Measurements from ENCODE around the gene RALGAPA2. TPM values are rescaled to one million over a fixed set of nuclear protein-coding genes. Genes with fewer than 3 reads are reported as not detected.
A peak's percentile ranks its signal among the peaks of the same experiment; 100 is the strongest.

The RALGAPA2 gene
- polyA plus RNA-seq, 1 of the 3 experiments (the other 2 are of a cell fraction): 1.0 TPM

- no peaks in the 10 kb centered on the region for H4K20me1 ChIP-seq (ENCODE audit: insufficient read depth)
- DNase-seq: no peak
- no peak overlapping the region for H3K4me2 ChIP-seq
- no peaks in the 10 kb centered on the region for H3K9me3 ChIP-seq
- H3K79me2 ChIP-seq (ENCODE audit: insufficient read depth): no peaks in the 10 kb centered on the region
- TF ChIP-seq NFIC (IDR thresholded peaks at IDR 0.05; ENCODE audit: borderline replicate concordance) (no peak), FOXJ3 (CRISPR knock-in tag; IDR thresholded peaks at IDR 0.05) (no peak), TEAD4 (IDR thresholded peaks at IDR 0.05; ENCODE audit: borderline replicate concordance, insufficient read depth) (no peak), MEF2A (IDR thresholded peaks at IDR 0.05; ENCODE audit: borderline replicate concordance, low read depth) (no peak), ELF1 (IDR thresholded peaks at IDR 0.05) (no peak), RXRA (IDR thresholded peaks at IDR 0.05; ENCODE audit: borderline replicate concordance, low read depth) (no peak), MXI1 (IDR thresholded peaks at IDR 0.05; ENCODE audit: low read depth, low read length) (no peak), TCF12 (IDR thresholded peaks at IDR 0.05) (no peak), FOXM1 (IDR thresholded peaks at IDR 0.05; ENCODE audit: low read depth) (no peak), MAX (IDR thresholded peaks at IDR 0.05; ENCODE audit: low read depth) (no peak), NRF1 (IDR thresholded peaks at IDR 0.05; ENCODE audit: low read depth, low read length) (no peak), RFX5 (IDR thresholded peaks at IDR 0.05; ENCODE audit: low read length) (no peak), EP300 (IDR thresholded peaks at IDR 0.05; ENCODE audit: borderline replicate concordance in 1 of 2, low read depth in 1 of 2, low read length in 1 of 2) (no peak)
- WGBS (ENCODE audit: low lambda C conversion rate): 7% methylated on average over 13 of the region's 18 CpGs
- no peaks in the 10 kb centered on the region for H3K9me2 ChIP-seq
- CTCF ChIA-PET: interaction anchor here (1.4 kb wide), 1 partner anchor 228 kb away, joined by 6 read pairs; no protein-coding TSS in a partner anchor
- H3K27ac ChIP-seq (ENCODE audit: low read depth in 2 of 2, low read length in 1 of 2): no peak overlapping the region
- peaks cover 4% of the 10 kb centered on the region for H3F3A ChIP-seq (replicated peaks; ENCODE audit: insufficient read depth)
- H3K4me1 ChIP-seq (ENCODE audit: control insufficient read depth in 1 of 2, insufficient read depth in 2 of 2, low read depth in 1 of 2, low read length in 1 of 2): no peaks in the 10 kb centered on the region; a peak in 1 of 4 replicates
- H3K36me3 ChIP-seq (replicated peaks in 1 of 2; ENCODE audit: control insufficient read depth in 1 of 2, insufficient read depth in 2 of 2, low read length in 1 of 2): no peaks in the 10 kb centered on the region
- no peak overlapping the region for H2AFZ ChIP-seq (ENCODE audit: low read depth)
- H3K4me3 ChIP-seq (ENCODE audit: low read depth in 2 of 2, low read length in 1 of 2): no peak overlapping the region
- peaks cover 77% of the 10 kb centered on the region for H3K27me3 ChIP-seq (ENCODE audit: insufficient read depth)
- H3K9ac ChIP-seq: no peak overlapping the region
- POLR2A ChIA-PET: no interaction called here
These were observed 346.8 kb downstream of the RALGAPA2 start for GRCh38 chr20:20365480-20366161.

DNA sequence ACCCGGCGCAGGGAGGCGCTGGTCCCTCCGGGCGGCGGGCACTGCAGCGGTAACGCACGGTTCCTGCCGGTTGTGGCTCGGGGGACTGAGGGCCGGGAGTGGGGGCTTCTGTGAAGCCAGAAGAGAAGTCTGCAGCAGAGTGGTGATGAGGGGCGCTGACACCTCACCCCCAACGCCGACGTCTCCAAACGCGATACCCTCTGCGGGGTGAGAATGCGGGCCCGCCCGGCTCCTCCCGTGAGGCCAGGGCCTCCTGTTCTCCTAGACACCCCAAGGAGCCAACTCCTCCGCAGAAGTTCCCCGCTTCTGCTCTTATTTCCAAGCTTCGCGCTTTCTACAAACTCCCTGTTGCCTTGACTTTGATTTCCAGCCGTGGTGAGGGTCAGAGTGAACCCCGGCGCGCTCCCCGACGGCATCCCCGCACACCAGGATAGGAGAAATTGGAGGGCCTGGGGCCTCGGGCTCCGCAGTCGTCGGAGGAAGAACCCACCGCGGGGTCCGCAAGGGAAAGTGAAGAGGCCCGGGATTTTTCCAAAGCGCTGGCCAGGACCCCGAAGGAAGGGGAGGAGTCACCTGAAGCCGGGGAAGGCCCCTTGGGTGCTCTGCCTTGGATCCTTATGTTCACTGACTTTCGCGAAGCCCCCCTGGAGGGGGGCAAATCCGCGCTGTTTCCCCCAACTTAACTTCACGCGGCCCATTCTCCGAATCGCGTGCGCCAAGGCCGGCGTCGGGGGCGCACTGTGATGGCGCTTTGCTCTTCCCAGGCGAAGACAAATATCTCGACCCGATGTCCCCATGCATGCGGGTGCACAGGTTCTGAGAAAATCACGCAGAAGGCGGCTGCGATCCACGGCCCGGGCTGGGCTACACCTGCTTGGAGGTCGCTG lies 347.6 kb downstream of the RALGAPA2 start:
- POLR2A ChIA-PET: no interaction called here
- Histone ChIP-seq H3K9ac (no peak overlapping the region), H3K36me3 (replicated peaks in 1 of 2; ENCODE audit: control insufficient read depth in 1 of 2, insufficient read depth in 2 of 2, low read length in 1 of 2) (no peaks in the 10 kb centered on the region), H3K9me3 (no peaks in the 10 kb centered on the region), H3K27ac (ENCODE audit: low read depth in 2 of 2, low read length in 1 of 2) (no peak overlapping the region), H3K27me3 (ENCODE audit: insufficient read depth) (peaks cover 71% of the 10 kb centered on the region), H3K4me2 (no peak overlapping the region), H4K20me1 (ENCODE audit: insufficient read depth) (no peaks in the 10 kb centered on the region), H3K9me2 (no peaks in the 10 kb centered on the region), H3K4me1 (ENCODE audit: control insufficient read depth in 1 of 2, insufficient read depth in 2 of 2, low read depth in 1 of 2, low read length in 1 of 2) (no peaks in the 10 kb centered on the region; a peak in 1 of 4 replicates), H3K4me3 (ENCODE audit: low read depth in 2 of 2, low read length in 1 of 2) (no peak overlapping the region), H2AFZ (ENCODE audit: low read depth) (no peak overlapping the region), H3F3A (replicated peaks; ENCODE audit: insufficient read depth) (peaks cover 4% of the 10 kb centered on the region), H3K79me2 (ENCODE audit: insufficient read depth) (no peaks in the 10 kb centered on the region)
- peak; percentile 47 for DNase-seq
- CTCF ChIA-PET: no interaction called here
- TF ChIP-seq SMC3 (IDR thresholded peaks at IDR 0.05; ENCODE audit: low read depth, low read length) (no peak), GATA2 (CRISPR knock-in tag; IDR thresholded peaks at IDR 0.05) (no peak), FOSL2 (IDR thresholded peaks at IDR 0.05; ENCODE audit: borderline replicate concordance, low read depth) (no peak), MXI1 (IDR thresholded peaks at IDR 0.05; ENCODE audit: low read depth, low read length) (no peak), RFX5 (IDR thresholded peaks at IDR 0.05; ENCODE audit: low read length) (no peak), POLR2AphosphoS5 (IDR thresholded peaks at IDR 0.05; ENCODE audit: low read depth, low read length) (no peak)
- TF ChIP-seq, protein P1, sequence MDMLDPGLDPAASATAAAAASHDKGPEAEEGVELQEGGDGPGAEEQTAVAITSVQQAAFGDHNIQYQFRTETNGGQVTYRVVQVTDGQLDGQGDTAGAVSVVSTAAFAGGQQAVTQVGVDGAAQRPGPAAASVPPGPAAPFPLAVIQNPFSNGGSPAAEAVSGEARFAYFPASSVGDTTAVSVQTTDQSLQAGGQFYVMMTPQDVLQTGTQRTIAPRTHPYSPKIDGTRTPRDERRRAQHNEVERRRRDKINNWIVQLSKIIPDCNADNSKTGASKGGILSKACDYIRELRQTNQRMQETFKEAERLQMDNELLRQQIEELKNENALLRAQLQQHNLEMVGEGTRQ (IDR thresholded peaks at IDR 0.05; ENCODE audit: borderline replicate concordance, low read depth, low read length): no peak
- TF ChIP-seq, protein P2, sequence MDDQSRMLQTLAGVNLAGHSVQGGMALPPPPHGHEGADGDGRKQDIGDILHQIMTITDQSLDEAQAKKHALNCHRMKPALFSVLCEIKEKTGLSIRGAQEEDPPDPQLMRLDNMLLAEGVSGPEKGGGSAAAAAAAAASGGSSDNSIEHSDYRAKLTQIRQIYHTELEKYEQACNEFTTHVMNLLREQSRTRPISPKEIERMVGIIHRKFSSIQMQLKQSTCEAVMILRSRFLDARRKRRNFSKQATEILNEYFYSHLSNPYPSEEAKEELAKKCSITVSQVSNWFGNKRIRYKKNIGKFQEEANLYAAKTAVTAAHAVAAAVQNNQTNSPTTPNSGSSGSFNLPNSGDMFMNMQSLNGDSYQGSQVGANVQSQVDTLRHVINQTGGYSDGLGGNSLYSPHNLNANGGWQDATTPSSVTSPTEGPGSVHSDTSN (IDR thresholded peaks at IDR 0.05): no peak
- 10% methylated on average over 30 of the region's 70 CpGs for WGBS (ENCODE audit: low lambda C conversion rate)
